ENCODE results near the gene STX2.

The STX2 gene

GRCh38 chr12:130838284-130838950, 633 bp downstream of the STX2 start:
- peaks cover 3% of the 10 kb centered on the region; the same call in 1 of the 2 replicates for H3F3A ChIP-seq (ENCODE audit: low read depth)
- H3K4me2 ChIP-seq (ENCODE audit: low read depth, low read length, poor library complexity, severe bottlenecking): peak overlapping the region; percentile 92
- no peaks in the 10 kb centered on the region for H4K20me1 ChIP-seq (ENCODE audit: insufficient read depth, low read length, poor library complexity, severe bottlenecking)
- H3K4me1 ChIP-seq (ENCODE audit: insufficient read depth, low read length, poor library complexity, severe bottlenecking): peaks cover 28% of the 10 kb centered on the region
- H3K9ac ChIP-seq (ENCODE audit: low read depth, low read length, poor library complexity, severe bottlenecking): peak overlapping the region; percentile 78
- TF ChIP-seq EZH2phosphoT487 (IDR thresholded peaks at IDR 0.05; ENCODE audit: borderline replicate concordance) (no peak), CTCF (conservative IDR thresholded peaks at IDR 0.05; ENCODE audit: low read length) (no peak)
- peak overlapping the region; percentile 89 for H2AFZ ChIP-seq (ENCODE audit: low read length)
- no peaks in the 10 kb centered on the region for H3K36me3 ChIP-seq (ENCODE audit: insufficient read depth, low read length)
- H3K9me2 ChIP-seq (replicated peaks; ENCODE audit: low read depth, low read length): no peaks in the 10 kb centered on the region
- peaks cover 8% of the 10 kb centered on the region for H3K79me2 ChIP-seq (ENCODE audit: insufficient read depth, low read length)
- no peaks in the 10 kb centered on the region for H3K9me3 ChIP-seq (ENCODE audit: insufficient read depth, low read depth, low read length)
- no peaks in the 10 kb centered on the region for H3K27me3 ChIP-seq (ENCODE audit: insufficient read depth, low read length, poor library complexity, severe bottlenecking)
- H3K4me3 ChIP-seq (ENCODE audit: low read length, poor library complexity, severe bottlenecking): peak overlapping the region; percentile 86

- Histone ChIP-seq H3K4me2 (ENCODE audit: low read depth, low read length, poor library complexity, severe bottlenecking) (peak overlapping the region; percentile 42), H3K9me2 (replicated peaks; ENCODE audit: low read depth, low read length) (no peaks in the 10 kb centered on the region), H3K4me3 (ENCODE audit: low read length, poor library complexity, severe bottlenecking) (no peak overlapping the region), H3K27me3 (ENCODE audit: insufficient read depth, low read length, poor library complexity, severe bottlenecking) (no peaks in the 10 kb centered on the region), H3F3A (ENCODE audit: low read depth) (peaks cover 3% of the 10 kb centered on the region; the same call in 1 of the 2 replicates), H3K36me3 (ENCODE audit: insufficient read depth, low read length) (no peaks in the 10 kb centered on the region), H3K79me2 (ENCODE audit: insufficient read depth, low read length) (peaks cover 12% of the 10 kb centered on the region), H2AFZ (ENCODE audit: low read length) (no peak overlapping the region), H3K9me3 (ENCODE audit: insufficient read depth, low read depth, low read length) (no peaks in the 10 kb centered on the region), H3K4me1 (ENCODE audit: insufficient read depth, low read length, poor library complexity, severe bottlenecking) (peaks cover 28% of the 10 kb centered on the region), H3K9ac (ENCODE audit: low read depth, low read length, poor library complexity, severe bottlenecking) (no peak overlapping the region), H4K20me1 (ENCODE audit: insufficient read depth, low read length, poor library complexity, severe bottlenecking) (no peaks in the 10 kb centered on the region)
- TF ChIP-seq CTCF (conservative IDR thresholded peaks at IDR 0.05; ENCODE audit: low read length) (no peak), EZH2phosphoT487 (IDR thresholded peaks at IDR 0.05; ENCODE audit: borderline replicate concordance) (no peak)
Observed at GRCh38 chr12:130835436-130835835, 3.6 kb downstream of the STX2 start.

GRCh38 chr12:130835011-130835410, 4.0 kb downstream of the STX2 start:
- H3K79me2 ChIP-seq (ENCODE audit: insufficient read depth, low read length): peaks cover 12% of the 10 kb centered on the region
- peak overlapping the region; percentile 42 for H3K4me2 ChIP-seq (ENCODE audit: low read depth, low read length, poor library complexity, severe bottlenecking)
- no peaks in the 10 kb centered on the region for H3K9me2 ChIP-seq (replicated peaks; ENCODE audit: low read depth, low read length)
- no peak overlapping the region for H2AFZ ChIP-seq (ENCODE audit: low read length)
- H3K4me3 ChIP-seq (ENCODE audit: low read length, poor library complexity, severe bottlenecking): peak overlapping the region; percentile 8
- H3K9me3 ChIP-seq (ENCODE audit: insufficient read depth, low read depth, low read length): no peaks in the 10 kb centered on the region
- H4K20me1 ChIP-seq (ENCODE audit: insufficient read depth, low read length, poor library complexity, severe bottlenecking): no peaks in the 10 kb centered on the region
- no peak overlapping the region for H3K9ac ChIP-seq (ENCODE audit: low read depth, low read length, poor library complexity, severe bottlenecking)
- no peaks in the 10 kb centered on the region for H3K36me3 ChIP-seq (ENCODE audit: insufficient read depth, low read length)
- TF ChIP-seq EZH2phosphoT487 (IDR thresholded peaks at IDR 0.05; ENCODE audit: borderline replicate concordance) (no peak), CTCF (conservative IDR thresholded peaks at IDR 0.05; ENCODE audit: low read length) (no peak)
- no peaks in the 10 kb centered on the region for H3K27me3 ChIP-seq (ENCODE audit: insufficient read depth, low read length, poor library complexity, severe bottlenecking)
- peaks cover 27% of the 10 kb centered on the region for H3K4me1 ChIP-seq (ENCODE audit: insufficient read depth, low read length, poor library complexity, severe bottlenecking)
- H3F3A ChIP-seq (ENCODE audit: low read depth): peaks cover 3% of the 10 kb centered on the region; the same call in 1 of the 2 replicates

All from Loucy (cell line).